BLaER1 treated with 17β-estradiol and CSF1 and Interleukin-3, amounts not matched to agents 10 nM and 100 nM (cell line): ENCODE measurements around the gene ERC2.
"Not testable (repeated sequence)": the region's sequence is repeated elsewhere in the genome, so short reads cannot be mapped to it uniquely, and the experiment has no call there.

Experiments
- H3K27ac ChIP-seq, 11 experiments: shearing (Covaris generic); formaldehyde crosslinking; 2 replicates each; pipeline ENCODE4 v1.8.1; 2022
- H3K27me3 ChIP-seq, 11 experiments: shearing (Covaris generic); formaldehyde crosslinking; 2 replicates each; pipeline ENCODE4 v1.8.1; 2022
- H3K36me3 ChIP-seq, 11 experiments: shearing (Covaris generic); formaldehyde crosslinking; 2 replicates each; pipeline ENCODE4 v1.8.1; 2022
- H3K4me1 ChIP-seq, 10 experiments: shearing (Covaris generic); formaldehyde crosslinking; 2 replicates each; pipeline ENCODE4 v1.8.1; 2022
- H3K4me2 ChIP-seq, 11 experiments: shearing (Covaris generic); formaldehyde crosslinking; 2 replicates each; pipeline ENCODE4 v1.8.1; 2022
- H3K4me3 ChIP-seq, 10 experiments: shearing (Covaris generic); formaldehyde crosslinking; 2 replicates each; pipeline ENCODE4 v1.8.1; 2022
- H3K9ac ChIP-seq, 11 experiments: shearing (Covaris generic); formaldehyde crosslinking; 2 replicates each; pipeline ENCODE4 v1.8.1; 2022
- H3K9me3 ChIP-seq, 11 experiments: shearing (Covaris generic); formaldehyde crosslinking; replicated peaks in 1 of 11; 2 replicates each; pipeline ENCODE4 v1.8.1; 2022
- H4K20me1 ChIP-seq, 11 experiments: shearing (Covaris generic); formaldehyde crosslinking; 2 replicates each; pipeline ENCODE4 v1.8.1; 2022
- Cebpa-rat ChIP-seq, 11 experiments: shearing (Covaris generic); IDR thresholded peaks; 2 replicates each; pipeline ENCODE4 v1.8.1; 2022

ERC2 gene

GRCh38 chr3:56042326-56042951 is 425.8 kb downstream of the ERC2 start:
- peaks cover 13 to 28% (median 16%) of the 10 kb centered on the region in 11 experiments; a peak in 18 of 22 replicates for H3K9me3 ChIP-seq
- H3K27ac ChIP-seq = no peak overlapping the region
- no peaks in the 10 kb centered on the region for H3K27me3 ChIP-seq
- H4K20me1 ChIP-seq = no peaks in the 10 kb centered on the region
- H3K36me3 ChIP-seq = no peaks in the 10 kb centered on the region
- H3K4me1 ChIP-seq = no peaks in the 10 kb centered on the region
- H3K9ac ChIP-seq = no peak overlapping the region
- TF ChIP-seq Cebpa-rat (IDR thresholded peaks at IDR 0.05) = no peak
- H3K4me2 ChIP-seq = no peak overlapping the region
- no peak overlapping the region for H3K4me3 ChIP-seq

GRCh38 chr3:56025326-56025725 is 442.9 kb downstream of the ERC2 start:
- H3K27ac ChIP-seq = no peak overlapping the region
- H3K9me3 ChIP-seq = 0 out of 22 replicates have a peak, but pooled peaks cover 0 to 4% (median 0%) of the 10 kb centered on the region in 11 experiments
- TF ChIP-seq Cebpa-rat (IDR thresholded peaks at IDR 0.05) = no peak

DNA sequence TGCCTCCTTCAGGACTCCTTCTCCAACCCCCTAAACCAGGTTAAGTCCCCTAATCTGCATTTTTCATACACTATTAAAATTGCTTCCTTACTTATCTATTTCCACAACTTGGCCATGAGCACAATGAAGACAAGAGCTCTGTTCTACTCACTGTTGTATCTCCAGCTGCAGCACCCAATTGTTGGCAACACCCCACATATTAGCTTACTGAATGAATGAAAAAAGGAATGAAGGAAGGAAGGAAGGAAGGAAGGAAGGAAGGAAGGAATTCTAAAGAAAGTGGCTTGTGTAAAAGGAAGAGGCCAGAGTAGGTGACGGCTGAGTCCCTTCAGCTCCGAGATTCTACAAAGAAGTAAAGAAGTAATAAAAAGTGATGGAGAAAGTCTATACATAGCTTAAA is 444.7 kb downstream of the ERC2 start:
- H3K4me2 ChIP-seq = no peak overlapping the region
- H3K9me3 ChIP-seq = 0 out of 22 replicates have a peak, but pooled peaks cover 0 to 4% (median 0%) of the 10 kb centered on the region in 11 experiments
- H3K4me3 ChIP-seq = no peak overlapping the region
- no peaks in the 10 kb centered on the region for H3K27me3 ChIP-seq
- no peaks in the 10 kb centered on the region for H3K36me3 ChIP-seq
- no peaks in the 10 kb centered on the region; a peak in 1 of 20 replicates for H3K4me1 ChIP-seq
- H3K9ac ChIP-seq = no peak overlapping the region
- no peak overlapping the region for H3K27ac ChIP-seq
- TF ChIP-seq Cebpa-rat (IDR thresholded peaks at IDR 0.05) = no peak
- H4K20me1 ChIP-seq = no peaks in the 10 kb centered on the region

More at GRCh38 chr3:56025326-56025725, 442.9 kb downstream of the ERC2 start:
- no peaks in the 10 kb centered on the region for H3K27me3 ChIP-seq
- no peaks in the 10 kb centered on the region for H4K20me1 ChIP-seq
- no peaks in the 10 kb centered on the region for H3K36me3 ChIP-seq
- no peak overlapping the region for H3K9ac ChIP-seq
- no peak overlapping the region for H3K4me3 ChIP-seq
- no peaks in the 10 kb centered on the region; a peak in 1 of 20 replicates for H3K4me1 ChIP-seq
- H3K4me2 ChIP-seq = no peak overlapping the region

DNA sequence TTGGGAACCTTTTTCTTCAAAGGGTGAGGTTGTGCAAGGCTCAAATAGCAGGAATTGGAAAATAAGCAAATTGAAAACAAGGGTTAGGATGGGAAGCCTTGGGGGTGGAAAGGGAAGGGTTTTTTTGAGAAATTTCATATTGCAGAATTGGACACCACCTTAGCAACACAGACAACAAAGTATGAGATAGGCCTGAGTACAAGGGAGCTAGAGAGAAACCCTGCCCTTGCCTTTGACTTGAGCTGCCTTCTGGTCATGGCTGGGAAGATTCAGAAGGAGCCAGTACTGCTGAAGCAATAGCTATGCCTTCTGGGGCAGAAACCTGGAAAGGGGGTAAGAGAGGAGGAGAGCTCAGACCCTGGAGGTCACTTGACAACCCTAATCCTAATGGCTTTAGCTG is 445.6 kb downstream of the ERC2 start:
- Histone ChIP-seq H3K27me3 (no peaks in the 10 kb centered on the region), H3K4me1 (no peaks in the 10 kb centered on the region; a peak in 1 of 20 replicates), H4K20me1 (no peaks in the 10 kb centered on the region), H3K4me3 (no peak overlapping the region), H3K9me3 (0 out of 22 replicates have a peak, but pooled peaks cover 0 to 4% (median 0%) of the 10 kb centered on the region in 11 experiments), H3K27ac (no peak overlapping the region), H3K36me3 (no peaks in the 10 kb centered on the region), H3K4me2 (no peak overlapping the region), H3K9ac (no peak overlapping the region)
- no peak for TF ChIP-seq Cebpa-rat (IDR thresholded peaks at IDR 0.05)

- Histone ChIP-seq H3K27me3 (no peaks in the 10 kb centered on the region), H3K4me3 (no peak overlapping the region), H3K9ac (no peak overlapping the region), H3K27ac (no peak overlapping the region), H3K4me1 (no peaks in the 10 kb centered on the region; a peak in 1 of 20 replicates), H4K20me1 (no peaks in the 10 kb centered on the region), H3K36me3 (no peaks in the 10 kb centered on the region), H3K9me3 (peaks cover 0 to 4% (median 0%) of the 10 kb centered on the region in 11 experiments; a peak in 1 of 22 replicates), H3K4me2 (no peak overlapping the region)
- no peak for TF ChIP-seq Cebpa-rat (IDR thresholded peaks at IDR 0.05)
Observed at GRCh38 chr3:56019490-56020146, 448.6 kb downstream of the ERC2 start.

DNA sequence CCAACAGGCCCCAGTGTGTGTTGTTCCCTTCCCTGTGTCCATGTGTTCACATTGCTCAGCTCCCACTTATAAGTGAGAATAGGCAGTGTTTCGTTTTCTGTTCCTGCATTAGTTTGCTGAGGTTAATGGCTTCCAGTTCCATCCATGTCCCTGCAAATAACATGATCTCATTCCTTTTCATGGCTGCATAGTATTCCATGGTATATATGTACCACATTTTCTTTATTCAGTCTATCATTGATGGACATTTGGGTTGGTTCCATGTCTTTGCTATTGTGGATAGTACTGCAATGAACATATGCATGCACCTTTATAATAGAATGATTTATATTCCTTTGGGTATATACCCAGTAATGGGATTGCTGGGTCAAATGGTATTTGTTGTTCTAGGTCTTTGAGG is 452.9 kb downstream of the ERC2 start:
- H3K27me3 ChIP-seq, H4K20me1 ChIP-seq, H3K27ac ChIP-seq, H3K4me2 ChIP-seq, H3K9me3 ChIP-seq, H3K9ac ChIP-seq, H3K4me3 ChIP-seq, H3K36me3 ChIP-seq, H3K4me1 ChIP-seq: not testable (repeated sequence)

- no peaks in the 10 kb centered on the region for H4K20me1 ChIP-seq
- no peaks in the 10 kb centered on the region for H3K27me3 ChIP-seq
- H3K4me2 ChIP-seq = no peak overlapping the region
- H3K9ac ChIP-seq = no peak overlapping the region
- no peak overlapping the region for H3K27ac ChIP-seq
- H3K4me3 ChIP-seq = no peak overlapping the region
- H3K36me3 ChIP-seq = no peaks in the 10 kb centered on the region
- H3K4me1 ChIP-seq = no peaks in the 10 kb centered on the region
- TF ChIP-seq Cebpa-rat (IDR thresholded peaks at IDR 0.05) = no peak
- no peaks in the 10 kb centered on the region; a peak in 1 of 22 replicates for H3K9me3 ChIP-seq
Observed at GRCh38 chr3:56012721-56013120, 455.5 kb downstream of the ERC2 start.

GRCh38 chr3:56005196-56005805 is 463.0 kb downstream of the ERC2 start:
- no peak overlapping the region for H3K4me2 ChIP-seq

GRCh38 chr3:56003129-56003528 is 465.1 kb downstream of the ERC2 start:
- Histone ChIP-seq H4K20me1 (no peaks in the 10 kb centered on the region), H3K4me3 (no peak overlapping the region), H3K9me3 (no peaks in the 10 kb centered on the region), H3K4me2 (no peak overlapping the region), H3K27ac (no peak overlapping the region), H3K9ac (no peak overlapping the region), H3K36me3 (no peaks in the 10 kb centered on the region), H3K4me1 (no peaks in the 10 kb centered on the region), H3K27me3 (no peaks in the 10 kb centered on the region)
- TF ChIP-seq Cebpa-rat (IDR thresholded peaks at IDR 0.05) = no peak

More at GRCh38 chr3:56005196-56005805, 463.0 kb downstream of the ERC2 start:
- H3K9ac ChIP-seq = no peak overlapping the region
- no peaks in the 10 kb centered on the region for H3K9me3 ChIP-seq
- no peak overlapping the region for H3K27ac ChIP-seq
- H3K36me3 ChIP-seq = no peaks in the 10 kb centered on the region
- no peak overlapping the region for H3K4me3 ChIP-seq
- no peaks in the 10 kb centered on the region for H4K20me1 ChIP-seq
- TF ChIP-seq Cebpa-rat (IDR thresholded peaks at IDR 0.05) = no peak
- H3K27me3 ChIP-seq = no peaks in the 10 kb centered on the region
- no peaks in the 10 kb centered on the region for H3K4me1 ChIP-seq
